GM21381 (cell line): ENCODE measurements around the gene FLNB.

ENCODE experiments used
- ATAC-seq: cut with Tn5 transposase; IDR thresholded peaks from one replicate; pipeline ENCODE4 v1.9.1; 2021; ENCODE audit warnings: mild to moderate bottlenecking, moderate library complexity; ENCODE audit not compliant: unreplicated experiment

The FLNB gene

GRCh38 chr3:58102390-58102750 is 94.1 kb downstream of the FLNB start:
- ATAC-seq, result no peak

- ATAC-seq, result no peak
Measured at GRCh38 chr3:58102976-58103451, 94.8 kb downstream of the FLNB start.

- no peak for ATAC-seq
Measured at GRCh38 chr3:58104151-58104550, 95.9 kb downstream of the FLNB start.

GRCh38 chr3:58104712-58105111 is 96.5 kb downstream of the FLNB start:
- no peak for ATAC-seq

GRCh38 chr3:58105196-58105595 is 97.0 kb downstream of the FLNB start:
- no peak for ATAC-seq

- no peak for ATAC-seq
Measured at GRCh38 chr3:58106061-58106460, 97.8 kb downstream of the FLNB start.

GRCh38 chr3:58106640-58107039 is 98.4 kb downstream of the FLNB start:
- no peak for ATAC-seq

- ATAC-seq, result no peak
Measured at GRCh38 chr3:58107597-58107996, 99.4 kb downstream of the FLNB start.

GRCh38 chr3:58109752-58110151 is 101.5 kb downstream of the FLNB start:
- ATAC-seq, result no peak

- ATAC-seq, result no peak
Measured at GRCh38 chr3:58111513-58112184, 103.4 kb downstream of the FLNB start.

- ATAC-seq, result no peak
Measured at GRCh38 chr3:58112185-58112535, 103.9 kb downstream of the FLNB start.

- ATAC-seq, result no peak
Measured at GRCh38 chr3:58115175-58115574, 107.0 kb downstream of the FLNB start.

GRCh38 chr3:58116161-58116955 is 108.1 kb downstream of the FLNB start:
- peak; percentile 68 for ATAC-seq

GRCh38 chr3:58116985-58117384 is 108.8 kb downstream of the FLNB start:
- no peak for ATAC-seq

GRCh38 chr3:58117561-58118181 is 109.4 kb downstream of the FLNB start:
- ATAC-seq, result no peak

- ATAC-seq, result no peak
Measured at GRCh38 chr3:58119186-58119585, 111.0 kb downstream of the FLNB start.

GRCh38 chr3:58120075-58120812 is 112.0 kb downstream of the FLNB start:
- no peak for ATAC-seq

- ATAC-seq, result no peak
Measured at GRCh38 chr3:58121183-58121582, 113.0 kb downstream of the FLNB start.

GRCh38 chr3:58122936-58123700 is 114.9 kb downstream of the FLNB start:
- ATAC-seq, result no peak

- ATAC-seq, result no peak
Measured at GRCh38 chr3:58124387-58124786, 116.2 kb downstream of the FLNB start.
